ENCODE measurements around the gene IRX4.

The IRX4 gene

GRCh38 chr5:1885868-1886845 is 3.4 kb upstream of the IRX4 start:
- DNase-seq (ENCODE audit: extremely low spot score), result no peak
- TF ChIP-seq NFRKB (IDR thresholded peaks at IDR 0.05) (no peak), L3MBTL2 (conservative IDR thresholded peaks at IDR 0.05) (no peak), PKNOX1 (IDR thresholded peaks at IDR 0.05) (no peak), ZNF384 (IDR thresholded peaks at IDR 0.05) (no peak), LEF1 (IDR thresholded peaks at IDR 0.05; ENCODE audit: borderline replicate concordance) (no peak), FOXM1 (IDR thresholded peaks at IDR 0.05; ENCODE audit: borderline replicate concordance) (no peak), FOXA1 (IDR thresholded peaks at IDR 0.05) (no peak), HDGF (IDR thresholded peaks at IDR 0.05; ENCODE audit: borderline replicate concordance) (no peak)
- CTCF ChIA-PET, result no interaction called here
- POLR2A ChIA-PET, result no interaction called here

- POLR2A ChIA-PET, result no interaction called here
- no peak for DNase-seq (ENCODE audit: extremely low spot score)
Measured at GRCh38 chr5:1885404-1885755, 2.7 kb upstream of the IRX4 start.

GRCh38 chr5:1884678-1885403 is 2.1 kb upstream of the IRX4 start:
- DNase-seq (ENCODE audit: extremely low spot score), result no peak
- CTCF ChIA-PET, result no interaction called here
- TF ChIP-seq ARNT (IDR thresholded peaks at IDR 0.05), result no peak
- TF ChIP-seq L3MBTL2 (conservative IDR thresholded peaks at IDR 0.05), result no peak
- TF ChIP-seq SP1 (IDR thresholded peaks at IDR 0.05), result no peak
- TF ChIP-seq FOXA1 (IDR thresholded peaks at IDR 0.05), result no peak
- no peak for TF ChIP-seq CTBP1 (IDR thresholded peaks at IDR 0.05; ENCODE audit: borderline replicate concordance)
- TF ChIP-seq ELF4 (IDR thresholded peaks at IDR 0.05), result no peak
- no peak for TF ChIP-seq LEF1 (IDR thresholded peaks at IDR 0.05; ENCODE audit: borderline replicate concordance)
- TF ChIP-seq NFRKB (IDR thresholded peaks at IDR 0.05), result no peak
- TF ChIP-seq SUZ12 (IDR thresholded peaks at IDR 0.05), result no peak
- TF ChIP-seq TARDBP (IDR thresholded peaks at IDR 0.05), result no peak
- TF ChIP-seq ZNF384 (IDR thresholded peaks at IDR 0.05), result no peak
- no peak for TF ChIP-seq PKNOX1 (IDR thresholded peaks at IDR 0.05)
- TF ChIP-seq FOXK2 (IDR thresholded peaks at IDR 0.05), result no peak
- POLR2A ChIA-PET, result no interaction called here

More at GRCh38 chr5:1885404-1885755, 2.7 kb upstream of the IRX4 start:
- TF ChIP-seq ARNT (IDR thresholded peaks at IDR 0.05) (no peak), ELF4 (IDR thresholded peaks at IDR 0.05) (no peak), FOXA1 (IDR thresholded peaks at IDR 0.05) (no peak), ZNF384 (IDR thresholded peaks at IDR 0.05) (no peak), FOXM1 (IDR thresholded peaks at IDR 0.05; ENCODE audit: borderline replicate concordance) (no peak), CTBP1 (IDR thresholded peaks at IDR 0.05; ENCODE audit: borderline replicate concordance) (no peak), SUZ12 (IDR thresholded peaks at IDR 0.05) (no peak), TARDBP (IDR thresholded peaks at IDR 0.05) (no peak), HDGF (IDR thresholded peaks at IDR 0.05; ENCODE audit: borderline replicate concordance) (no peak), L3MBTL2 (conservative IDR thresholded peaks at IDR 0.05) (no peak), PKNOX1 (IDR thresholded peaks at IDR 0.05) (no peak), FOXK2 (IDR thresholded peaks at IDR 0.05) (no peak), SP1 (IDR thresholded peaks at IDR 0.05) (no peak), NFRKB (IDR thresholded peaks at IDR 0.05) (no peak), LEF1 (IDR thresholded peaks at IDR 0.05; ENCODE audit: borderline replicate concordance) (no peak), BHLHE40 (IDR thresholded peaks at IDR 0.05; ENCODE audit: borderline replicate concordance) (no peak)
- CTCF ChIA-PET, result no interaction called here

- ChIA-PET CTCF (no interaction called here), POLR2A (interaction anchor here (0.7 to 1.6 kb wide), 2 partner anchors 83 to 85 kb away, joined by 3 to 5 read pairs; partner anchors contain the start of gene NDUFS6)
- DNase-seq (ENCODE audit: extremely low spot score), result no peak
- TF ChIP-seq ARNT (IDR thresholded peaks at IDR 0.05), result no peak
- 0 out of 2 replicates have a peak, but pooled peaks have one; percentile 40 for TF ChIP-seq PKNOX1 (IDR thresholded peaks at IDR 0.05)
- TF ChIP-seq FOXM1 (IDR thresholded peaks at IDR 0.05; ENCODE audit: borderline replicate concordance), result no peak
Measured at GRCh38 chr5:1883925-1884677, 1.4 kb upstream of the IRX4 start.
